ENCODE measurements around the gene TARBP2. TPM values are rescaled to one million over a fixed set of nuclear protein-coding genes. Genes with fewer than 3 reads are reported as not detected.

The TARBP2 gene
- total and polyA plus RNA-seq, 9 donors, result 9.8 to 25.6 (median 20.6) TPM

GRCh38 chr12:53461591-53461990, 39.5 kb upstream of the TARBP2 start:
- intact Hi-C loops (cut with DNase I), result loop anchor here in 1 of 4 donors (5.0 kb wide), 1 partner anchor 46 kb away; the partner anchor contains the start of gene NPFF
- Histone ChIP-seq H3K4me3 (no peak overlapping the region), H3K27me3 (no peaks in the 10 kb centered on the region), H3K4me1 (ENCODE audit: insufficient read depth) (no peaks in the 10 kb centered on the region), H3K27ac (no peak overlapping the region), H3K9me3 (no peaks in the 10 kb centered on the region), H3K36me3 (no peaks in the 10 kb centered on the region)
- 72 to 78% (median 75%) methylated on average over 8 of the region's 8 CpGs for WGBS, 3 donors
- no peak for DNase-seq
- TF ChIP-seq EP300 (IDR thresholded peaks at IDR 0.05) (no peak), POLR2A (IDR thresholded peaks at IDR 0.05) (no peak), CTCF (IDR thresholded peaks at IDR 0.05) (no peak)

GRCh38 chr12:53462935-53463334, 38.1 kb upstream of the TARBP2 start:
- intact Hi-C loops (cut with DNase I), result loop anchor here in 1 of 4 donors (5.0 kb wide), 1 partner anchor 44 kb away; the partner anchor contains the start of gene NPFF
- TF ChIP-seq POLR2A (IDR thresholded peaks at IDR 0.05) (no peak), CTCF (IDR thresholded peaks at IDR 0.05) (no peak), EP300 (IDR thresholded peaks at IDR 0.05) (no peak)
- no peaks in the 10 kb centered on the region for H3K27me3 ChIP-seq
- H3K36me3 ChIP-seq, result no peaks in the 10 kb centered on the region
- no peak overlapping the region for H3K4me3 ChIP-seq
- H3K9me3 ChIP-seq, result no peaks in the 10 kb centered on the region
- H3K4me1 ChIP-seq (ENCODE audit: insufficient read depth), result no peaks in the 10 kb centered on the region
- DNase-seq, result no peak
- no peak overlapping the region for H3K27ac ChIP-seq
- WGBS, 3 donors, result 54 to 58% (median 55%) methylated on average over 3 of the region's 3 CpGs

- intact Hi-C loops (cut with DNase I), result loop anchor here in 1 of 4 donors (5.0 kb wide), 1 partner anchor 43 kb away; the partner anchor contains the start of gene NPFF
- WGBS, 3 donors, result 35 to 42% (median 40%) methylated on average over 5 of the region's 5 CpGs
- Histone ChIP-seq H3K36me3 (no peaks in the 10 kb centered on the region), H3K4me3 (no peak overlapping the region), H3K9me3 (no peaks in the 10 kb centered on the region), H3K27ac (no peak overlapping the region), H3K27me3 (no peaks in the 10 kb centered on the region), H3K4me1 (ENCODE audit: insufficient read depth) (no peaks in the 10 kb centered on the region)
- no peak for DNase-seq
- TF ChIP-seq CTCF (IDR thresholded peaks at IDR 0.05), result no peak
Measured at GRCh38 chr12:53463802-53464560, 37.1 kb upstream of the TARBP2 start.

- no peak overlapping the region for H3K27ac ChIP-seq
- H3K4me1 ChIP-seq (ENCODE audit: insufficient read depth), result no peaks in the 10 kb centered on the region
- H3K36me3 ChIP-seq, result no peaks in the 10 kb centered on the region
- H3K9me3 ChIP-seq, result no peaks in the 10 kb centered on the region
- intact Hi-C loops (cut with DNase I), result loop anchor here in 1 of 4 donors (5.0 kb wide), 1 partner anchor 42 kb away; the partner anchor contains the start of gene NPFF
- no peak for DNase-seq
- 70 to 80% (median 72%) methylated on average over 11 of the region's 11 CpGs for WGBS, 3 donors
- no peaks in the 10 kb centered on the region for H3K27me3 ChIP-seq
- no peak overlapping the region for H3K4me3 ChIP-seq
- TF ChIP-seq CTCF (IDR thresholded peaks at IDR 0.05), result no peak
- TF ChIP-seq EP300 (IDR thresholded peaks at IDR 0.05), result no peak
- TF ChIP-seq POLR2A (IDR thresholded peaks at IDR 0.05), result no peak
Measured at GRCh38 chr12:53464685-53465418, 36.2 kb upstream of the TARBP2 start.
